Erythroblast (primary cell): Measurements from ENCODE around the gene NUDC.

Experiments
- GATA1 ChIP-seq: IDR thresholded peaks from 2 replicates; pipeline ENCODE4 v1.6.1; 2011; ENCODE audit warnings: low read depth, mild to moderate bottlenecking, control low read depth, low read length, moderate library complexity
- POLR2A ChIP-seq: IDR thresholded peaks from 2 replicates; pipeline ENCODE4 v1.6.1; 2011; ENCODE audit warnings: mild to moderate bottlenecking, low read length

DNA sequence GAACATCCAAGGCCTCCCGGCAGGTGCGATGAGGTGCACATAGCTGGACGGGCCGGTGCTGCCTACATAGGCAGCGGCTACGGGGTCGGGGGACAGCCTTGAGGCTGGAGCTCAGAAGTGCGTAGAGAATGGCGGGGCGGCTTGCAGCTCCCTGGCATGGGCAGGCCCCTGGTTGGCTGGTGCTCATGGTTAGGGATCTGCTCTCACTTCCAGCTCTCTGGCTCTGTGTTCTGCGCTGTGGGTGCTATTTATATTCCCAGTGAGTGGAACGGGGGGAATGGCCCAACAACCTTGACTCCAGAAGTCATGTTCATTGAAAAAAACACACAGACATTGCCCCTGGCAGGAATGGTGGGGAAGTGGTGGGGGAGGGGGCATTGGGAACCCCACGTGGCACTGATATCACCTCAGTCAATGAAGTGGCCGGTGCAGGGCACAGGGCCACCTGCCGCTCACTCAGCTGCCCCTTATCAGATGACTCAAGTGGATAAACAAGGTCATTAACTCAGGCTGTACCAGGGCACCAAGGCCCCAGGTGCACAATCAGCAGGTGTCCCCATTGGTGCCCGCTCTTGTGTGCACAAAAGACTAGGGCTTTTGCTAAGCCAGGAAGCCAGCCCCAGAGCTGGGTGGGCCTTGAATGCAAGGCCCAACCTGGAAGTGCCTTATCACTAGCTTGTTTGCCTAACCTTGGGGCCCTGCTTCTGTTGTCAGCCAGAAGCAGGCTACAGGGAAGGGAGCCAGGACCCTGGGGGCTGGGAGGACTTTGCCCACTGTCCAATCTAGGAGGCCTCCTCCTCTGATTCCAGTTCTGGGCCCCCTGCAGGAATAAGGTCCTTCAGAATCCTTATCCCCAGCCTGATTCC, 7.6 kb upstream of the NUDC start, which contains the start of gene NR0B2:
- TF ChIP-seq POLR2A (no peak), GATA1 (no peak)
